OCI-LY3 (cell line): Measurements from ENCODE around the gene BTRC.

Experiments used
- H2AFZ ChIP-seq: fragments of 200-600, 300-600 bp; shearing (Covaris generic); 2 replicates; pipeline ENCODE4 v1.6.0; 2014; ENCODE audit warnings: antibody characterized with exemption, low read depth, low read length
- H3K27ac ChIP-seq: fragments of 200-600, 300-600 bp; sonication (generic); 2 replicates; pipeline ENCODE4 v1.5.1; 2014; ENCODE audit warnings: mild to moderate bottlenecking, low read length, moderate library complexity, mixed read lengths
- H3K27me3 ChIP-seq: fragments of 200-600, 300-600 bp; sonication (generic); 2 replicates; pipeline ENCODE4 v1.6.1; 2014; ENCODE audit warnings: low read depth, low read length, mixed read lengths
- H3K36me3 ChIP-seq: fragments of 200-600, 300-600 bp; sonication (generic); replicated peaks from 2 replicates; pipeline ENCODE3; 2014; ENCODE audit warnings: low read depth, low read length, mixed read lengths
- H3K4me1 ChIP-seq: fragments of 300-600, 200-600 bp; sonication (generic); 2 replicates; pipeline ENCODE4 v1.6.1; 2014; ENCODE audit warnings: low read length, mixed read lengths
- H3K4me2 ChIP-seq: fragments of 200-600, 300-600 bp; sonication (generic); 2 replicates; pipeline ENCODE4 v1.6.1; 2014; ENCODE audit warnings: low read length, mixed read lengths
- H3K4me3 ChIP-seq: fragments of 300-600, 200-600 bp; sonication (generic); 2 replicates; pipeline ENCODE4 v1.5.1; 2014; ENCODE audit warnings: antibody characterized with exemption, mild to moderate bottlenecking, low read length, moderate library complexity
- H3K79me2 ChIP-seq: fragments of 300-600, 200-600 bp; shearing (Covaris generic); 2 replicates; pipeline ENCODE4 v1.6.1; 2014; ENCODE audit warnings: mild to moderate bottlenecking, low read length, mixed read lengths
- H3K9ac ChIP-seq: fragments of 300-600, 200-600 bp; shearing (Covaris generic); 2 replicates; pipeline ENCODE4 v1.6.0; 2014; ENCODE audit warnings: mild to moderate bottlenecking, low read length, moderate library complexity
- H3K9me3 ChIP-seq: fragments of 200-600, 300-600 bp; shearing (Covaris generic); 2 replicates; pipeline ENCODE4 v1.6.1; 2014; ENCODE audit warnings: low read length, mixed read lengths; ENCODE audit not compliant: insufficient read depth
- H4K20me1 ChIP-seq: fragments of 200-600, 300-600 bp; sonication (generic); 2 replicates; pipeline ENCODE4 v1.6.1; 2016; ENCODE audit warnings: low read length, mixed read lengths; ENCODE audit not compliant: insufficient read depth
- CTCF ChIP-seq: fragments of 200-600, 300-600 bp; sonication (generic); IDR thresholded peaks from 2 replicates; pipeline ENCODE4 v1.5.1; 2014; ENCODE audit warnings: antibody characterized with exemption, low read length, low read depth
- EZH2phosphoT487 ChIP-seq: fragments of 200-600 bp; shearing (Covaris generic); IDR thresholded peaks from 2 replicates; pipeline ENCODE4 v1.6.1; 2018; ENCODE audit warnings: antibody characterized with exemption, mixed run types, low read depth

Gene BTRC

GRCh38 chr10:101575091-101575490 lies 221.1 kb downstream of the BTRC start:
- Histone ChIP-seq H3K4me1 (no peaks in the 10 kb centered on the region; the same call in 1 of the 2 replicates), H3K9ac (no peak overlapping the region), H4K20me1 (no peaks in the 10 kb centered on the region), H3K27me3 (no peaks in the 10 kb centered on the region), H3K79me2 (no peaks in the 10 kb centered on the region), H3K4me2 (no peak overlapping the region), H3K36me3 (no peaks in the 10 kb centered on the region), H2AFZ (no peak overlapping the region), H3K4me3 (no peak overlapping the region), H3K9me3 (no peaks in the 10 kb centered on the region), H3K27ac (no peak overlapping the region)
- TF ChIP-seq EZH2phosphoT487 (no peak), CTCF (no peak)

GRCh38 chr10:101575580-101576210 lies 221.7 kb downstream of the BTRC start:
- no peak overlapping the region for H3K4me3 ChIP-seq
- no peak overlapping the region for H2AFZ ChIP-seq
- no peaks in the 10 kb centered on the region; the same call in 1 of the 2 replicates for H3K4me1 ChIP-seq
- no peak overlapping the region for H3K4me2 ChIP-seq
- H3K79me2 ChIP-seq = no peaks in the 10 kb centered on the region
- TF ChIP-seq CTCF (no peak), EZH2phosphoT487 (no peak)
- no peak overlapping the region for H3K9ac ChIP-seq
- H3K27me3 ChIP-seq = no peaks in the 10 kb centered on the region
- H4K20me1 ChIP-seq = no peaks in the 10 kb centered on the region
- H3K36me3 ChIP-seq = no peaks in the 10 kb centered on the region
- H3K27ac ChIP-seq = no peak overlapping the region
- no peaks in the 10 kb centered on the region for H3K9me3 ChIP-seq

GRCh38 chr10:101576211-101576863 lies 222.4 kb downstream of the BTRC start:
- Histone ChIP-seq H3K27ac (no peak overlapping the region), H4K20me1 (no peaks in the 10 kb centered on the region), H3K36me3 (no peaks in the 10 kb centered on the region), H3K4me3 (no peak overlapping the region), H3K79me2 (no peaks in the 10 kb centered on the region), H3K27me3 (no peaks in the 10 kb centered on the region), H3K9ac (no peak overlapping the region), H3K4me2 (no peak overlapping the region), H3K4me1 (no peaks in the 10 kb centered on the region), H3K9me3 (no peaks in the 10 kb centered on the region), H2AFZ (no peak overlapping the region)
- TF ChIP-seq CTCF (no peak), EZH2phosphoT487 (no peak)

GRCh38 chr10:101577121-101577871 lies 223.3 kb downstream of the BTRC start:
- no peak overlapping the region for H3K4me2 ChIP-seq

More at GRCh38 chr10:101577121-101577871, 223.3 kb downstream of the BTRC start:
- Histone ChIP-seq H3K9ac (no peak overlapping the region), H2AFZ (no peak overlapping the region), H3K27ac (no peak overlapping the region), H3K79me2 (no peaks in the 10 kb centered on the region), H3K4me1 (no peaks in the 10 kb centered on the region), H3K4me3 (no peak overlapping the region), H3K36me3 (no peaks in the 10 kb centered on the region), H3K27me3 (no peaks in the 10 kb centered on the region), H3K9me3 (no peaks in the 10 kb centered on the region), H4K20me1 (no peaks in the 10 kb centered on the region)
- TF ChIP-seq CTCF (no peak), EZH2phosphoT487 (no peak)
